ENCODE measurements around the gene ITSN1. TPM values are rescaled to one million over a fixed set of nuclear protein-coding genes. Genes with fewer than 3 reads are reported as not detected.
"Not testable (repeated sequence)": the region's sequence is repeated elsewhere in the genome, so short reads cannot be mapped to it uniquely, and the experiment has no call there.

The ITSN1 gene
- total and polyA plus RNA-seq, 2 donors: 44.4 to 81.7 TPM

GRCh38 chr21:33676666-33677065 is 34.4 kb downstream of the ITSN1 start:
- WGBS: 98% methylated on average over 5 of the region's 5 CpGs
- H3K4me3 ChIP-seq (ENCODE audit: low read depth, low read length); H3K36me3 ChIP-seq (ENCODE audit: insufficient read depth); H3K4me1 ChIP-seq (ENCODE audit: insufficient read depth); H3K27ac ChIP-seq (ENCODE audit: low read depth); DNase-seq (ENCODE audit: extremely low spot score): not testable (repeated sequence)

GRCh38 chr21:33677450-33677849 is 35.1 kb downstream of the ITSN1 start:
- DNase-seq (ENCODE audit: extremely low spot score): no peak
- 94% methylated on average over 9 of the region's 9 CpGs for WGBS
- Histone ChIP-seq H3K4me1 (ENCODE audit: insufficient read depth) (no peaks in the 10 kb centered on the region), H3K36me3 (ENCODE audit: insufficient read depth) (no peaks in the 10 kb centered on the region), H3K4me3 (ENCODE audit: low read depth, low read length) (no peak overlapping the region), H3K27ac (ENCODE audit: low read depth) (no peak overlapping the region)

- Histone ChIP-seq H3K27ac (ENCODE audit: low read depth) (no peak overlapping the region), H3K4me3 (ENCODE audit: low read depth, low read length) (no peak overlapping the region), H3K36me3 (ENCODE audit: insufficient read depth) (no peaks in the 10 kb centered on the region), H3K4me1 (ENCODE audit: insufficient read depth) (no peaks in the 10 kb centered on the region)
- DNase-seq (ENCODE audit: extremely low spot score): no peak
- WGBS: 96% methylated on average over 6 of the region's 6 CpGs
Observed at GRCh38 chr21:33680870-33681269, 38.6 kb downstream of the ITSN1 start.

GRCh38 chr21:33682992-33683627 is 40.8 kb downstream of the ITSN1 start:
- H3K4me3 ChIP-seq (ENCODE audit: low read depth, low read length): no peak overlapping the region
- H3K27ac ChIP-seq (ENCODE audit: low read depth): no peak overlapping the region
- no peak for DNase-seq (ENCODE audit: extremely low spot score)
- H3K4me1 ChIP-seq (ENCODE audit: insufficient read depth): no peaks in the 10 kb centered on the region
- no peaks in the 10 kb centered on the region for H3K36me3 ChIP-seq (ENCODE audit: insufficient read depth)
- WGBS: 68% methylated on average over 4 of the region's 4 CpGs

- no peaks in the 10 kb centered on the region for H3K36me3 ChIP-seq (ENCODE audit: insufficient read depth)
- H3K27ac ChIP-seq (ENCODE audit: low read depth): no peak overlapping the region
- no peak overlapping the region for H3K4me3 ChIP-seq (ENCODE audit: low read depth, low read length)
- 65% methylated on average over 2 of the region's 2 CpGs for WGBS
- no peaks in the 10 kb centered on the region for H3K4me1 ChIP-seq (ENCODE audit: insufficient read depth)
- DNase-seq (ENCODE audit: extremely low spot score): no peak
Observed at GRCh38 chr21:33684068-33684467, 41.8 kb downstream of the ITSN1 start.

GRCh38 chr21:33684923-33685560 is 42.7 kb downstream of the ITSN1 start:
- 34% methylated on average over 5 of the region's 5 CpGs for WGBS
- H3K36me3 ChIP-seq (ENCODE audit: insufficient read depth): no peaks in the 10 kb centered on the region
- DNase-seq (ENCODE audit: extremely low spot score): no peak
- H3K4me1 ChIP-seq (ENCODE audit: insufficient read depth): no peaks in the 10 kb centered on the region
- no peak overlapping the region for H3K4me3 ChIP-seq (ENCODE audit: low read depth, low read length)
- peak overlapping the region; percentile 38 for H3K27ac ChIP-seq (ENCODE audit: low read depth)

- no peaks in the 10 kb centered on the region for H3K4me1 ChIP-seq (ENCODE audit: insufficient read depth)
Observed at GRCh38 chr21:33685613-33686197, 43.4 kb downstream of the ITSN1 start.

GRCh38 chr21:33686386-33686785 is 44.1 kb downstream of the ITSN1 start:
- H3K4me3 ChIP-seq (ENCODE audit: low read depth, low read length): no peak overlapping the region
- no peak for DNase-seq (ENCODE audit: extremely low spot score)
- WGBS: 80% methylated on average over 3 of the region's 3 CpGs
- H3K27ac ChIP-seq (ENCODE audit: low read depth): no peak overlapping the region
- H3K4me1 ChIP-seq (ENCODE audit: insufficient read depth): no peaks in the 10 kb centered on the region
- H3K36me3 ChIP-seq (ENCODE audit: insufficient read depth): no peaks in the 10 kb centered on the region

More at GRCh38 chr21:33685613-33686197, 43.4 kb downstream of the ITSN1 start:
- no peak for DNase-seq (ENCODE audit: extremely low spot score)
- Histone ChIP-seq H3K36me3 (ENCODE audit: insufficient read depth) (no peaks in the 10 kb centered on the region), H3K27ac (ENCODE audit: low read depth) (no peak overlapping the region), H3K4me3 (ENCODE audit: low read depth, low read length) (no peak overlapping the region)

GRCh38 chr21:33687634-33688033 is 45.3 kb downstream of the ITSN1 start:
- H3K4me1 ChIP-seq (ENCODE audit: insufficient read depth): no peaks in the 10 kb centered on the region
- 72% methylated on average over 3 of the region's 3 CpGs for WGBS
- no peak overlapping the region for H3K4me3 ChIP-seq (ENCODE audit: low read depth, low read length)
- no peak for DNase-seq (ENCODE audit: extremely low spot score)
- no peaks in the 10 kb centered on the region for H3K36me3 ChIP-seq (ENCODE audit: insufficient read depth)
- no peak overlapping the region for H3K27ac ChIP-seq (ENCODE audit: low read depth)

- H3K27ac ChIP-seq (ENCODE audit: low read depth): no peak overlapping the region
- 61% methylated on average over 1 of the region's 1 CpG for WGBS
- no peaks in the 10 kb centered on the region for H3K4me1 ChIP-seq (ENCODE audit: insufficient read depth)
- DNase-seq (ENCODE audit: extremely low spot score): no peak
- no peaks in the 10 kb centered on the region for H3K36me3 ChIP-seq (ENCODE audit: insufficient read depth)
- no peak overlapping the region for H3K4me3 ChIP-seq (ENCODE audit: low read depth, low read length)
Observed at GRCh38 chr21:33688353-33688752, 46.1 kb downstream of the ITSN1 start.

- Histone ChIP-seq H3K4me3 (ENCODE audit: low read depth, low read length) (no peak overlapping the region), H3K27ac (ENCODE audit: low read depth) (no peak overlapping the region), H3K36me3 (ENCODE audit: insufficient read depth) (no peaks in the 10 kb centered on the region), H3K4me1 (ENCODE audit: insufficient read depth) (no peaks in the 10 kb centered on the region)
- WGBS: 83% methylated on average over 5 of the region's 5 CpGs
- no peak for DNase-seq (ENCODE audit: extremely low spot score)
Observed at GRCh38 chr21:33690874-33691273, 48.6 kb downstream of the ITSN1 start.

GRCh38 chr21:33691945-33692603 is 49.8 kb downstream of the ITSN1 start:
- no peak for DNase-seq (ENCODE audit: extremely low spot score)
- Histone ChIP-seq H3K36me3 (ENCODE audit: insufficient read depth) (no peaks in the 10 kb centered on the region), H3K4me3 (ENCODE audit: low read depth, low read length) (no peak overlapping the region), H3K27ac (ENCODE audit: low read depth) (no peak overlapping the region), H3K4me1 (ENCODE audit: insufficient read depth) (no peaks in the 10 kb centered on the region)
- 94% methylated on average over 6 of the region's 6 CpGs for WGBS

- Histone ChIP-seq H3K36me3 (ENCODE audit: insufficient read depth) (no peaks in the 10 kb centered on the region), H3K27ac (ENCODE audit: low read depth) (no peak overlapping the region), H3K4me1 (ENCODE audit: insufficient read depth) (no peaks in the 10 kb centered on the region), H3K4me3 (ENCODE audit: low read depth, low read length) (no peak overlapping the region)
- no peak for DNase-seq (ENCODE audit: extremely low spot score)
- WGBS: 71% methylated on average over 2 of the region's 2 CpGs
Observed at GRCh38 chr21:33695813-33696212, 53.5 kb downstream of the ITSN1 start.

GRCh38 chr21:33696465-33696864 is 54.2 kb downstream of the ITSN1 start:
- H3K4me1 ChIP-seq (ENCODE audit: insufficient read depth): no peaks in the 10 kb centered on the region
- no peak overlapping the region for H3K4me3 ChIP-seq (ENCODE audit: low read depth, low read length)
- no peak overlapping the region for H3K27ac ChIP-seq (ENCODE audit: low read depth)
- WGBS: 45% methylated on average over 5 of the region's 5 CpGs
- no peak for DNase-seq (ENCODE audit: extremely low spot score)
- no peaks in the 10 kb centered on the region for H3K36me3 ChIP-seq (ENCODE audit: insufficient read depth)
